ENCODE results near the gene RNF223. TPM values are rescaled to one million over a fixed set of nuclear protein-coding genes. Genes with fewer than 3 reads are reported as not detected.

Gene RNF223
- total RNA-seq, 4 donors from 2014 or later = 9.4 to 19.5 (median 10.5) TPM

DNA sequence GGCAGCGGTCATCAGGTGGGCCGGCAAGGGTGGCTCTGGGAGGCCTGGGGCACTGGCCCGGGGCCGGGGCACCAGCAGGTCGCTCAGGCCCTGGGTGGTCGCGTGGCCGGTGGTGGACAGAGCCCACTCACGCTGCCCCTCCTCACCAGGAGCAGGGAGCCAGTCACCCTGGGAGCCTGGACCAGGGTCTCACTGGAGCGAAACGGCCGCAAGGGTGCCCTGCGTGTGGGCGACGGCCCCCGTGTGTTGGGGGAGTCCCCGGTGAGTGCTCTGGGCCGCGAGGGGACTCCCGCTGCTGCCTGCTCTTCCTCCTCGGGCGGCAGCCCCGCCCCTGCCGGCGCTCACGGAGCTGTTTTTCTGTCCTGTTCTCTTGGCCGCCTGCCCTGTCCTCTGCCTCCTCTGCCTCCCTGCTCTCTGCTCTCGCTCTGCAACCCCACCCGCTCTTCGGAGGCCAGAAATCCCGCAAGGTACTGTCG is 23.5 kb downstream of the RNF223 start:
- 76 to 86% methylated on average over 27 to 32 of the region's 32 CpGs for WGBS, 2 donors
- DNase-seq (ENCODE audit: low spot score in 2 of 2) = no peak
- intact Hi-C loops (cut with DNase I; ENCODE audit: low total_unique reads) = no loop called here
- H3K4me3 ChIP-seq (ENCODE audit: low read depth, poor library complexity, severe bottlenecking) = no peak overlapping the region
- no peak for TF ChIP-seq POLR2A (IDR thresholded peaks at IDR 0.05)
- TF ChIP-seq, protein P1, sequence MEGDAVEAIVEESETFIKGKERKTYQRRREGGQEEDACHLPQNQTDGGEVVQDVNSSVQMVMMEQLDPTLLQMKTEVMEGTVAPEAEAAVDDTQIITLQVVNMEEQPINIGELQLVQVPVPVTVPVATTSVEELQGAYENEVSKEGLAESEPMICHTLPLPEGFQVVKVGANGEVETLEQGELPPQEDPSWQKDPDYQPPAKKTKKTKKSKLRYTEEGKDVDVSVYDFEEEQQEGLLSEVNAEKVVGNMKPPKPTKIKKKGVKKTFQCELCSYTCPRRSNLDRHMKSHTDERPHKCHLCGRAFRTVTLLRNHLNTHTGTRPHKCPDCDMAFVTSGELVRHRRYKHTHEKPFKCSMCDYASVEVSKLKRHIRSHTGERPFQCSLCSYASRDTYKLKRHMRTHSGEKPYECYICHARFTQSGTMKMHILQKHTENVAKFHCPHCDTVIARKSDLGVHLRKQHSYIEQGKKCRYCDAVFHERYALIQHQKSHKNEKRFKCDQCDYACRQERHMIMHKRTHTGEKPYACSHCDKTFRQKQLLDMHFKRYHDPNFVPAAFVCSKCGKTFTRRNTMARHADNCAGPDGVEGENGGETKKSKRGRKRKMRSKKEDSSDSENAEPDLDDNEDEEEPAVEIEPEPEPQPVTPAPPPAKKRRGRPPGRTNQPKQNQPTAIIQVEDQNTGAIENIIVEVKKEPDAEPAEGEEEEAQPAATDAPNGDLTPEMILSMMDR (IDR thresholded peaks at IDR 0.05) = no peak

GRCh38 chr1:1049318-1050165 is 24.6 kb downstream of the RNF223 start:
- no peak for DNase-seq (ENCODE audit: low spot score in 2 of 2)
- intact Hi-C loops (cut with DNase I; ENCODE audit: low total_unique reads) = no loop called here
- TF ChIP-seq, protein P1 (IDR thresholded peaks at IDR 0.05) = no peak
- TF ChIP-seq POLR2A (IDR thresholded peaks at IDR 0.05) = no peak
- 81 to 88% methylated on average over 31 to 38 of the region's 57 CpGs for WGBS, 2 donors
- H3K4me3 ChIP-seq (ENCODE audit: low read depth, poor library complexity, severe bottlenecking) = no peak overlapping the region

- WGBS, 2 donors = 73 to 83% methylated on average over 9 to 22 of the region's 28 CpGs
- intact Hi-C loops (cut with DNase I; ENCODE audit: low total_unique reads) = no loop called here
- no peak for TF ChIP-seq POLR2A (IDR thresholded peaks at IDR 0.05)
- TF ChIP-seq, protein P1 (IDR thresholded peaks at IDR 0.05) = no peak
- H3K4me3 ChIP-seq (ENCODE audit: low read depth, poor library complexity, severe bottlenecking) = no peak overlapping the region
- DNase-seq (ENCODE audit: low spot score in 2 of 2) = no peak
These were observed 25.3 kb downstream of the RNF223 start for GRCh38 chr1:1048765-1049164.

- intact Hi-C loops (cut with DNase I; ENCODE audit: low total_unique reads) = no loop called here
- no peak for TF ChIP-seq POLR2A (IDR thresholded peaks at IDR 0.05)
- TF ChIP-seq, protein P1 (IDR thresholded peaks at IDR 0.05) = no peak
- no peak for DNase-seq (ENCODE audit: low spot score in 2 of 2)
- H3K4me3 ChIP-seq (ENCODE audit: low read depth, poor library complexity, severe bottlenecking) = no peak overlapping the region
- WGBS, 2 donors = 89% methylated on average over 24 to 25 of the region's 25 CpGs
These were observed 26.1 kb downstream of the RNF223 start for GRCh38 chr1:1047963-1048362.

DNA sequence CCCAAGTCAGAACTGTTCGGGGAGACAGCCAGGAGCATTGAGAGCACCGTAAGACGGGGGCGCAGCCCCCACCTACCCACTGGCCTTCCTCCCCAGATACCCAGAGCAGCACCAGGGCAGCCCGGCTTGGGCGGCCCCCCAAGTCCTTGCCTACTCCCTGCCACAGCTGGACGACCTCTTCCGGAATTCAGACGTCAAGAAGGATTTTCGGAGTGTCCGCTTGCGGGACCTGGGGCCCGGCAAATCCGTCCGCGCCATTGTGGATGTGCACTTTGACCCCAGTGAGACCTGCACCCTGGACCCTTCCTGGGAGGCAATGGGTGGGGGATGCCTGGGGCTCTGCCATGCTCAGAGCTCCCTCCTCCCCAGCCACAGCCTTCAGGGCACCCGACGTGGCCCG is 26.7 kb downstream of the RNF223 start:
- TF ChIP-seq, protein P1 (IDR thresholded peaks at IDR 0.05) = no peak
- TF ChIP-seq POLR2A (IDR thresholded peaks at IDR 0.05) = no peak
- H3K4me3 ChIP-seq (ENCODE audit: low read depth, poor library complexity, severe bottlenecking) = no peak overlapping the region
- no peak for DNase-seq (ENCODE audit: low spot score in 2 of 2)
- intact Hi-C loops (cut with DNase I; ENCODE audit: low total_unique reads) = no loop called here
- 96% methylated on average over 18 to 19 of the region's 19 CpGs for WGBS, 2 donors

Data from lower leg skin (tissue), 4 donors.